Measurements from ENCODE around the gene MFSD2B.
"Not testable (repeated sequence)": the region's sequence is repeated elsewhere in the genome, so short reads cannot be mapped to it uniquely, and the experiment has no call there.

The MFSD2B gene

DNA sequence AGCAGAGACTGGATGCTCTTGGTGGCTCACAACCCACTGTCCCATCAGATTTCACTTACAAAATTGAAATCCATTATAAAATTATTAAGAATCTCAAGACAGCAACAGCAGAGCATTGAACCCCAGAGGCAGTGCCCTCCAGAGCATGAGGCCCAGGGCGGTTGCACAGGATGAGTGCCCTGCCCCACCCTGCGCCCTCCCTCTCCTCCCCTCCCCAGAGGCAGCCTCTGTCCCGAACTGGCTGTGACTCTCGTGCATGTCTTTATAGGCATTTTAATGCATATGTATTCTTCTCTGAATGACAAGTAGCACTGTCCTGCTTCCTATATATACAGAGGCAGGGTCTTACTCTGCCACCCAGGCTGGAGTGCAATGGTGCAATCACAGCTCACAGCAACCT, 10.4 kb downstream of the MFSD2B start:
- no peak for DNase-seq

DNA sequence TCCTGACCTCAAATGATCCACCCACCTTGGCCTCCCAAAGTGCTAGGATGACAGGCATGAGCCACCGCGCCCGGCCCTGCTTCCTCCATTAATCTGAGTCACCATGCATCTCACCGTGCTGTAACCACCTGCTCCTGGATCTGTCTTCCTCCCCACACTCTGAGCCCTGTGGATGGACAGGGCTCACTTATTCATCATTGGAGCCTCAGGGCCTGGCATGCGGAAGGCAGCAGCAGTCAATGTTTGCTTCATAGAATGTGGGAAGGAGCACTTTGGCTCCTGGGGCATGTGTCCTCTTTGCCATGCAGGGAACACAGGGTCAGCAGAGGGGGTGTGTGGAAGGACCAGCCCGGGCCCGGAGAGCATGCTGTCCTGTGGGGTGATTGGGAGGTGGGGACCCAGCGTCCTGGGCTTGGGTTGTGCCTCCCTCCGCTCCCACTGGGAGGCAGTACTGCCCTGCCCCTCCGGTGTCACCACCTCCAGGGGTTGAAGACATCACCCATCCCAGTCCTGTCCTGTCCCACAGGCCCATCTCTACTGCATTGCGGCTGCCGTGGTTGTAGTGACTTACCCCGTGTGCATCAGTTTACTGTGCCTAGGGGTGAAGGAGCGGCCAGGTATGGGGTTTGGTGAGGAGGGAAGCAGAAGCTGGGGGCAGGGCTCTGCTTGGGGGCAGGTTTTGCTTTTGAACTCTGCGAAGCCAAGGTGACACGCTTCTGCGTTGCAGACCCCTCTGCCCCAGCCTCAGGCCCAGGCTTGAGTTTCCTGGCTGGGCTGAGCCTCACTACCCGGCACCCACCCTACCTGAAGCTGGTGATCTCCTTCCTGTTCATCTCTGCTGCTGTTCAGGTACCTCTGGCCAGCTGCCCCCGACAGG, 11.5 kb downstream of the MFSD2B start:
- no peak for DNase-seq

DNA sequence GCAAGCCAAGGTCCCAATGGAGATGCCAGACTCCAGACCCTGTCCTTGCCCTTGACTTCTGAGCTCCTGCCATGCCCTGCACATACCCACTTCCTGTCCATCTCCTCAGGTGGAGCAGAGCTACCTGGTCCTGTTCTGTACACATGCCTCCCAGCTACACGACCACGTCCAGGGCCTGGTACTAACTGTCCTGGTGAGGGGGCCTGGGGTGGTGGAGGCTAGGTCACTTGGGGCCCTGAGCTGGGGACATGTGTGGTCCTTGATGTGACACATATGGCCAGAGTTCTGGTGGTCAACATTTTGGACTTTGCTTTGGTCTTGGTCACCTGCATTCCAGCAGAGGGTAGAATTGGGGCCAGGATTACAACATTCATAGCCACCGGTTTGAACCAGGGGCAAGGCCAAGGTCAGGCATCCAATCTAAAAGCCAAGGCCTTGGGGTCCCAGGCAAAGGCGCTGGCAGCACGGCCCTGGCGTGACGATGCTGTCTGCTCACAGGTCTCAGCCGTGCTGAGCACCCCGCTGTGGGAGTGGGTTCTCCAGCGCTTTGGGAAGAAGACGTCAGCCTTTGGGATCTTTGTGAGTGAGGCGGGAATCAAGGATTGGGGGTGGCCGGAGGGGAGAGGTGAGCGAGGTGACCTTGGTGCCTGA, 12.6 kb downstream of the MFSD2B start:
- DNase-seq, result no peak

GRCh38 chr2:24022975-24023575, 13.2 kb downstream of the MFSD2B start:
- DNase-seq, result no peak

DNA sequence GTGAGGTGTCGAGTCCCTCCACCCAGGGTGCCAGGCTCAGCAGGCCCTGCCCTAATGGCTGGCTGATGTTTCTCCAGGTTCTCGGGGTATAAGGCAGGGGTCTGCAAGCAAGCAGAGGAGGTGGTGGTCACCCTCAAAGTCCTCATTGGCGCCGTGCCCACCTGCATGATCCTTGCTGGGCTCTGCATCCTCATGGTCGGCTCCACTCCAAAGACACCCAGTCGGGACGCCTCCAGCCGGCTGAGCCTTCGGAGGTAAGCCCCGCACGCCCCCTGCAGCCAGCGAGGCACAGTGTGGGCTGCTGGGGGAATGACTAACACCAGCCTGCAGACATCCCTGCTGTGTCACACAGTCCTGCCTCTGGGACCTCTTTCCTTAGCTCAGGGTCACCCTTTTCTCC, 14.1 kb downstream of the MFSD2B start:
- DNase-seq, result no peak

DNA sequence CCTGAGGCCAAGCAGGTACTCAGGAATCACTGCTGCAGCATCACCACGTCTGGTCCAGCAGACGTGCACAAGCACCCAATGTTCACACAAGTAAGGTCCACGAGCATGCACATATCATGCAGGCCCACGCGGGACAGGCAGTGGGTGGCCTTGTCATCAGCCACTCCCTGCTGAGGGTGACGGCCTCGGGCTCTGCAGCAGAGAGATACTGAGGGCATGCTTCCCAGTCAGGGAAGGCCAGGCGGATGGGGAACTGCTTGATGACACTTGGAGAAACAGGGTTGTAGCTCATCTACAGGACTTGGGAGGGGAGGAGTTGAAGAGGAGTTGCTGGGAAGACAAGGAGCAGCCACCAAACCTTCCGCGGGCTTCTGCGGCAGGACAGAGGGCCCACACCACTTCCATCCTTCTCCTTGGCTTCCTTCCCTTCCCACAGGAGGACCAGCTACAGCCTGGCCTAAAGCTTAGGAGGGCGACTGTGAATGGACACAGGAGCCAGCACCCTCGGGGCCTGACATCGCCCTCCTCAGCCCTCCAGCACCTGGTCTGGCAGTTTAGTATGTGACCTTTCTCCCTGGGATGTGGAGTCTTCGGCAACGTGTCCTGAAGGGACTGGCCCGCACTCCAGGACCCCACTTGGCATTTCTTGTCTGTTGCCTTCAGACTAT, 15.2 kb downstream of the MFSD2B start:
- no peak for DNase-seq

GRCh38 chr2:24026233-24026632, 16.3 kb downstream of the MFSD2B start:
- no peak for DNase-seq

DNA sequence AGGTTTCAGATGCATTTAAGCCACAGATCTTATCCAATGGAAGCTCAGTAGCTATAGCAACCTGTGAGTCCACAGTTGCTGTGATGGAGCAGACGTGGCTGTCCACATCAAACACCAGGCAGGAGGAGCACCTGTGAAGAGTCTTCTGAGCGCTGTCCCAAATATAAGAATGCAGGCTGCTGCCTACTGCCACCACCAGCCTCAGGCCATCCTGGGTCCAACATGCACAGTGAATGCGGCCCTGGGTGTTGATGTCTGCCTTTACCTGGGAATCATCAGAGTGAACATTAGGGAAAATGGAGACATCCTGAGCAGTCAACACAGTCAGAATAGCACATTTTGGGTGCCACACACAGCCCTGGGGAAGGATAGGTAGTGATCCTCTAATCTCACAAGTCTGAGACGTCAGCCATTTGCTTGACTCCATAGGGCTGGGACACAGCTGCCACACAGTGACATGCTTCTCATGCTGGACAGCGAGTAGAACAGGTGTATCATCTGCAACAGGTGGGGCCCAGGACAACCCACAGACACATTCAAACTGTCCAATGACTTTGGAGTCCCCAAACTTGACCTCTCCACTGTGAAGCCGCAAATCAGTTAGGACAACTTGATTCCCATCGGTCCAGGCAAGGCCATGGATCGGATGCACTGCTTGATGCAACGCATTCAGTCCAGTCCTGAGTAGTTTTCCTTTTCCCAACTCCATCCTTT, 29.1 kb downstream of the MFSD2B start:
- DNase-seq, result no peak

DNA sequence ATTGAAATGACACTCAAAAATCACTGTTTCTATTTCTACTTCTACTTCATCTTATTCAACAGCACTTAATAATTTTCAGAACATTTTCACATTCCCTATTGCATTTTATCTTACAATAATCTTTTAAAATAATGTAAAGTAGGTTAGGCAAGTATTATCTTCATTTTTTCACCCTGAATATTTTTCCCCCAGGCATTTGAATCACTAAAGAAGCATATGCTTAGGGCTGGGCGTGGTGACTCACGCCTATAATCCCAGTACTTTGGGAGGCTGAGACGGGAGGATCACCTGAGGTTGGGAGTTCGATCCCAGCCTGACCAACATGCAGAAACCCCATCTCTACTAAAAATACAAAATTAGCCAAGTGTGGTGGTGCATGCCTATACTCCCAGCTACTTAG, 30.6 kb downstream of the MFSD2B start:
- no peak for DNase-seq

DNA sequence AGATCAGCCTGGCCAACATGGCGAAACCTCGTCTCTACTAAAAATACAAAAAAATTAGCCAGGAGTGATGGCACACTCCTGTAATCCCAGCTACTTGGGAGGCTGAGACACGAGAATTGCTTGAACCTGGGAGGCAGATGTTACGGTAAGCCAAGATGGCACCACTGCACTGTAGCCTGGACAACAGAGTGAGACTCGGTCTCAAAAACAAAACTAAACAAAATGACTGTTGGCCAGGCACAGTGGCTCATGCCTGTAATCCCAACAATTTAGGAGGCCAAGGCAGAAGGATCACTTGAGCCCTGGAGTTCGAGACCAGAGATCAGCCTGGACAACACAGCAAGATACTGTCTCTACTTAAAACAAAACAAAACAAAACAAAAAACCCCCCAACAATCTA, 33.2 kb downstream of the MFSD2B start:
- DNase-seq, result not testable (repeated sequence)

GRCh38 chr2:24045511-24046508, 35.9 kb downstream of the MFSD2B start:
- no peak for DNase-seq

- no peak for DNase-seq
These were observed 36.7 kb downstream of the MFSD2B start for GRCh38 chr2:24046599-24046929.

DNA sequence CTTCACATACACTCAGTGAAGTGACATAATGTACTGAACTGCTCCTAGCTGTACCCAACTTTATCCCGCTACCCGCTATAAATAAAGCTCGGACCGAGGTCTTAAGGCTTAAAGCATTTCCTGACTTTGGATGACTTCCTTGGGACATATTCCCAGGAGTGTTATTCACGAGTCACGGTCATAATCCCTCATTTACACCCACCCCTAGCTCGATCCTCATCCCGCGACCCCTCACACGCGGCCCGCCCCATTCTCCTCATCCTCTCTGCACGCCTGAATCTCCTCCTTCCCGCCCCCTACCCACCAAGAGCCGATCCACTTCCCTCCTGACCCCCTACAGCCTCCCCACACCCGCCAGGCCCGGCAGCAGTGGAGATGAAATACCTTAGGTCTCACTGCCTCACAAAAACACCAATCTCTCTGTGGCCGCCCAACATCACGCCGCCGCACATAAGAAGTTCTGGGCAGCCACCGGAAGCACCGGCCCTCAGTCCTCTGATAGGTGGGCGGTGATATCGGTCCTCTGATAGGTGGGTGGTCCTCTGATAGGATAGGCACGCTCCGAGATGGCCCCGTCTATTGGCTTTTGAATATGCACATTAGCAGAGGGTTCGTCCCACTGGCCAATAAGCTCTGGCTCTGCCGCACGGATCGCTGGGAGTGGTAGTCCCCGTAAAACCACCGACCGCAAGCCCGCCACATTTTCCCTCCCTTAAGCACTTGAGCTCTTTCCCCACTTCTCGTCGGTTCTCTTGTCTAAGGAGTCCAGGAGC, 37.2 kb downstream of the MFSD2B start, which contains the start of gene WDCP:
Gene WDCP (minus strand): TSS at position 462 of the 773 bp plus-strand sequence. CDS start 7,897 bp downstream, outside the sequence.
- peak; percentile 94 for DNase-seq

- DNase-seq, result no peak
These were observed 37.8 kb downstream of the MFSD2B start for GRCh38 chr2:24047703-24048033.

DNA sequence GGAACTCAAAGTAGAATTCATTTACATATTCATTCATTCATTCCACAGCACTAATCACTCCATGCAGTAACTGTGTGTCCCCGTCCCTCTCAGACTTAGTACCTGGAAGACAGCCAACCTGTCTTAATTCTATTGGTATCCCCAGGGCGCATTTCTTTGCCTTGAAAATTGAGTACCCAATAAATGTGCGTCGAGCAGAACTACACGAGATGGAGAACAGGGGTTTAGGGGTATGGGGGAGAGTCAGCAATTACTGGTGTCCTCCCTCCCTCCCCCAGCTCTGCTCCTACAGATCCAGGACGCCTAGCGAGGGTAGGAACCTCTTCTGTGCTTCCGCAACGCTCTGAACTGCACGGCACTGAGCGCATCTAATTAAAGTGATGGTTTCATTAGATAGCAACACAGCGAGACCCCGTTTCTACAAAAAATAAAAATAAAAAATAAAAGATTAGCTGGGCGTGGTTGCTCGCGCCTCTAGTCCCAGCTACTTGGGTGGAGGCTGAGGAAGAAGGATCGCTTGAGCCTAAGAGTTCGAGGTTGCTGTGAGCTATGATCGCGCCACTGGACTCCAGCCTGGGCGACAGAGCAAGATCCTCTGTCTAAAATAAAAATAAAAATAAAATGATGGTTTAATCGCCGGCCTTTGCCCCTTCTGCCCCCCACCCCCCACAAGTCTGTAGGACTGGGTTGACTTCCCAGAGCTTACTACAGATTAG, 39.0 kb downstream of the MFSD2B start:
- DNase-seq, result no peak

- peak; percentile 46 for DNase-seq
These were observed 39.7 kb downstream of the MFSD2B start, which contains the start of gene FKBP1B for GRCh38 chr2:24049485-24050021. FKBP1B (plus strand) TSS chr2:24049741; CDS start chr2:24049850, 109 bp downstream.

- DNase-seq, result no peak
These were observed 40.4 kb downstream of the MFSD2B start for GRCh38 chr2:24050041-24050979.

- no peak for DNase-seq
These were observed 41.9 kb downstream of the MFSD2B start for GRCh38 chr2:24051833-24052232.

Measured in CD4-positive, alpha-beta T cell treated with Interferon gamma for 1 hour (primary cell).